T-helper 2 cell treated with Interferon-gamma antibody and Interleukin-4, amounts not matched to agents 100 ng/mL and 5 ng/mL, for 36 hours (primary cell): ENCODE data around the gene CCL14. TPM values are rescaled to one million over a fixed set of nuclear protein-coding genes. Genes with fewer than 3 reads are reported as not detected.

Experiments
- intact Hi-C: fragments of 100-400 bp; cut with micrococcal nuclease; formaldehyde crosslinking; loops from one replicate; pipeline ENCODE4 v1.15.1; 2023
- total RNA-seq: library from RNA; stranded (reverse); gene quantifications from 2 replicates; pipeline ENCODE4 v1.2.3, GENCODE V29; 2022

Gene CCL14
- total RNA-seq, 1 donor from 2014 or later = not detected

- intact Hi-C loops = no loop called here
These were observed 4.5 kb upstream of the CCL14 start for GRCh38 chr17:35991075-35991474.

GRCh38 chr17:35988164-35988563 is 1.6 kb upstream of the CCL14 start:
- intact Hi-C loops = no loop called here

- intact Hi-C loops = no loop called here
These were observed 2.4 kb downstream of the CCL14 start for GRCh38 chr17:35984140-35984539.

GRCh38 chr17:35982409-35983191 is 3.9 kb downstream of the CCL14 start:
- intact Hi-C loops = no loop called here

- intact Hi-C loops = no loop called here
These were observed 4.6 kb downstream of the CCL14 start for GRCh38 chr17:35981908-35982330.

- intact Hi-C loops = no loop called here
These were observed 5.3 kb downstream of the CCL14 start, which contains the start of gene CCL16 for GRCh38 chr17:35981246-35981645. CCL16 (minus strand) TSS chr17:35981497; CDS start chr17:35981420, 77 bp downstream.

- intact Hi-C loops = no loop called here
These were observed 8.2 kb downstream of the CCL14 start for GRCh38 chr17:35978346-35978745.

GRCh38 chr17:35977509-35977908 is 9.0 kb downstream of the CCL14 start:
- intact Hi-C loops = no loop called here

- intact Hi-C loops = no loop called here
These were observed 12.9 kb downstream of the CCL14 start for GRCh38 chr17:35973333-35974260.

- intact Hi-C loops = no loop called here
These were observed 13.6 kb downstream of the CCL14 start for GRCh38 chr17:35972945-35973332.

GRCh38 chr17:35972535-35972934 is 14.0 kb downstream of the CCL14 start:
- intact Hi-C loops = no loop called here

GRCh38 chr17:35972066-35972465 is 14.5 kb downstream of the CCL14 start:
- intact Hi-C loops = no loop called here

GRCh38 chr17:35969558-35970380 is 16.8 kb downstream of the CCL14 start:
- intact Hi-C loops = loop anchor here (1.0 to 2.0 kb wide), 2 partner anchors 103 to 179 kb away; no protein-coding TSS in a partner anchor

GRCh38 chr17:35968520-35969054 is 17.9 kb downstream of the CCL14 start:
- intact Hi-C loops = loop anchor here (1.0 to 2.0 kb wide), 2 partner anchors 104 to 180 kb away; no protein-coding TSS in a partner anchor

- intact Hi-C loops = no loop called here
These were observed 21.3 kb downstream of the CCL14 start for GRCh38 chr17:35965272-35965671.

- intact Hi-C loops = no loop called here
These were observed 22.9 kb downstream of the CCL14 start for GRCh38 chr17:35963663-35964062.

- intact Hi-C loops = no loop called here
These were observed 32.8 kb downstream of the CCL14 start for GRCh38 chr17:35953720-35954119.

- intact Hi-C loops = no loop called here
These were observed 37.1 kb downstream of the CCL14 start for GRCh38 chr17:35949401-35949800.

- intact Hi-C loops = no loop called here
These were observed 38.4 kb downstream of the CCL14 start for GRCh38 chr17:35948092-35948491.

GRCh38 chr17:35947156-35947585 is 39.4 kb downstream of the CCL14 start:
- intact Hi-C loops = no loop called here

GRCh38 chr17:35944151-35944550 is 42.4 kb downstream of the CCL14 start:
- intact Hi-C loops = no loop called here
